HG03095 (cell line): Measurements from ENCODE around the gene MACO1.
"Not testable (repeated sequence)": the region's sequence is repeated elsewhere in the genome, so short reads cannot be mapped to it uniquely, and the experiment has no call there.

Source experiments
- ATAC-seq: cut with Tn5 transposase; IDR thresholded peaks from one replicate; pipeline ENCODE4 v1.9.1; 2021; ENCODE audit warnings: moderate library complexity; ENCODE audit not compliant: unreplicated experiment

MACO1 gene

DNA sequence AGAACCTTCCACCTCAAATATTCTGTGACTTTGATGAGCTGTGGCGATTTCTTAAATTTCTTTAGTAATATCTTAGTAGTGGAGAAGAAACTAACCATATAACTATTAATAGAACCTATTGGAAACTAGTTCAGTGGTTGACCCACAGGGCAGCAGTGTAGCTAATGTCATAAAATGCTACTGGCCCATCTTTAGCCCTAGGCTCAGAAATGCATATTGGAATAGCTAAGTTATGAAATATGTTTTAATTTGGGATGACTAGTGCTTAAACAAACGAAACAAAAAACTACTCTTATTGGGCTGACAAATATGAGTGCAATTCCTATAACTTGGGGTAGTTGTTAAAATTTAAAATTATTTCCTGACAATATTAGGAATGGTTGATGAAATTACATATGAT is 20.2 kb downstream of the MACO1 start:
- ATAC-seq, result no peak

DNA sequence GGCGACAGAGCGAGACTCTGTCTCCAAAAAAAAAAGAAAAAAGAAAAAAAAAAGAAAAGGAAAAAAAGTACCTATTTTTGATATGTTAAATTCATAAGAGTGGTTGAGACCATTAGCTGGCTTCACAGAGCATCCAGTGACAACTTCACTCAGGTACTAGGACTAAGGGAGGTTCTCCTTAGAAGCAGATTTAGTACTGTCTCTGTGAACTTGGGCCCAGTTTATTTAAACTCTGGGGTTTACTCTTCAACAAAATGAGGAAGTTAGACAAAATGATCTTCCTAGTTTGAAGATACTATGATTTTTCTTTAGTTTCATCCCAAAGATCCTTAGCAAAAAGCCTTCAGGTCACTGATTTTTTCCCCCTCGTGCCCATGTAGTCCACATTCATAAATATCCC is 21.2 kb downstream of the MACO1 start:
- ATAC-seq, result no peak

DNA sequence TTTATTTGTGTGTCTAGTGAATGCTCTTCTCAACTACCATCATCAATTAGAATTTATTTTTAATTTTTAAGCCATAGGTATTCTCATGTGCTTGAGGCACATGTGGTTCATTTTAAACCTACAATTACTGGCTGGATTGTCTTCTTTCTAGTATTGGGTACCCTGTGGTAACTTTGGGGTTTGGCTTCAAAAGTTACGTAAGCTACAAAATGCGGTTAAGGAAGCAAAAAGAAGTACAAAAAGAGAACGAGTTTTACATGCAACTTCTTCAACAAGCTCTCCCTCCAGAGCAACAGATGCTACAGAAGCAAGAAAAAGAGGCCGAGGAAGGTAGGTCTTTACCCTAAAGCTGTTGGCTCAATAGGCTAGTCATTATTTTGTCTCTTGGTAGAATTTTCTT is 25.8 kb downstream of the MACO1 start:
- no peak for ATAC-seq

DNA sequence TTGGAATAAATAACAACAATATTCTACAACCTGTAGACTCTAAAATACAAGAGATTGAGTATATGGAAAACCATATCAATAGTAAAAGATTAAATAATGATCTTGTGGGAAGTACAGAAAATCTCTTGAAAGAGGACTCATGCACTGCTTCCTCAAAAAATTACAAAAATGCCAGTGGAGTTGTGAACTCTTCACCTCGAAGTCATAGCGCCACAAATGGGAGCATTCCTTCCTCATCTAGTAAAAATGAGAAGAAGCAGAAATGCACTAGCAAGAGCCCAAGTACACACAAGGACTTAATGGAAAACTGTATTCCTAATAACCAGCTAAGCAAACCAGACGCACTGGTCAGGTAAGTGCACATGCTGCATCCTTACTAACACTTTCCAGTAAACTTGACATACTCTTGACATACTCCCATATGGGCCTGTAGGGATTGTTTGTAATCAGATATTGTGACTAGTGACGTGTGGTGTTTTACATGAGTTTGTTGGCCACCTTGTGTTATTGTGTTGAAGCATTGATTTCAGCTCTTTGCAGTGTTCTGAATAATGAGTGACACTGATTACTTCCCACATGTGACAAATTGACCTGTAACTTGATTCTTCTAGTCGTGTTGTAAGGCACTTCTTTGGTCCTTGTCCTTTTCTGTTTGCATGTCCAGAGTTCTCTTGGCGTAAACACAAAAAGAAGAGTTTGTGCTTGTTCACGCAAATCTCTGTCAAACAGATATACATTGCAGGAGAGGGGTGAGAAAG is 28.0 kb downstream of the MACO1 start:
- ATAC-seq, result no peak

DNA sequence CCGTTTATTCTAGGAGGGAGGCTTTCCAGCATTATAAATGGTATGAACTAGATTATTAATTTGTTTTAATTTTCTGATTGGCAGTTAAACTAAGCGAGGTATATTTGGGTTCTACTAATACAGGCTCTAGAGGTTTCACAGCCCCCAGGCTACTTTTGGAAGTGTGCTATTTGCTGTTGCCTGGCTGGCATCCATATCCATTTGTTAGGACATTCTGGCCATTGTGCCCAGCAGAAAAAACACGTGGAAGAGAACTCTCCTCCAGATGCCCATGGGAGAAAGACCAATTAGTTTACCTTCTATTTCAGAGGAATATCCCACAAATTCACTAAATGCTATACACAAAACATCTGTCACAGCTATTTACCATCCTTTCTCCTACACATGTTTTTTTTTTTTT is 29.3 kb downstream of the MACO1 start:
- ATAC-seq, result no peak

DNA sequence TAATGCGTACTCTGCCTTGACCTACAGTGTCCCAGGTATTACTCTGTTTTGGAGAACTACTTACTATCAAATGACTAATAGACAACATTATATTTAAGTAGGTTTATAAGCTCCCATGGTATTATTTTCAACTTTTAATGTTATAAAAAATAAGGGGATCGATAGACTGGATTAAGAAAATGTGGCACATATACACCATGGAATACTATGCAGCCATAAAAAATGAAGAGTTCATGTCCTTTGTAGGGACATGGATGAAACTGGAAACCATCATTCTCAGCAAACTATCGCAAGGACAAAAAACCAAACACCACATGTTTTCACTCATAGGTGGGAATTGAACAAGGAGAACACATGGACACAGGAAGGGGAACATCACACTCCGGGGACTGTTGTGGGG is 30.1 kb downstream of the MACO1 start:
- ATAC-seq, result not testable (repeated sequence)

DNA sequence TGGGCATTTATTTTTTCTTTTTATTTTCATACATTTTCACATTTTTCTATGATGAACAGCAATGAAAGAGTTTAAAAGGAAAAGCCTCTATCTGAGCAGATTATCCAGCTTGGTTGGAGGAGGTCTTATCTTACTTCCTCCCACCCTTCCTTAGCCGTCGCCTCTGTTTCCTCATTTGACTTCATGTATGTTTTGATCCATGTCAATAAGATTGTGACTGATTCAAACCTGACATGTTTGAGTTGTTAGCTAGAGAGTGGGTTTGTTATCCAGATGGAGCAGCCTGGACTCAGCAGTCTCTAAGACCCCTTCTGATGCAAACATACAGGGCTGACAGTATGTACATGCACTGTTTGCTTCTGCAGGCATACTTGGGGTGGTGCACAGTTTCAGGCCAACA is 31.2 kb downstream of the MACO1 start:
- no peak for ATAC-seq

DNA sequence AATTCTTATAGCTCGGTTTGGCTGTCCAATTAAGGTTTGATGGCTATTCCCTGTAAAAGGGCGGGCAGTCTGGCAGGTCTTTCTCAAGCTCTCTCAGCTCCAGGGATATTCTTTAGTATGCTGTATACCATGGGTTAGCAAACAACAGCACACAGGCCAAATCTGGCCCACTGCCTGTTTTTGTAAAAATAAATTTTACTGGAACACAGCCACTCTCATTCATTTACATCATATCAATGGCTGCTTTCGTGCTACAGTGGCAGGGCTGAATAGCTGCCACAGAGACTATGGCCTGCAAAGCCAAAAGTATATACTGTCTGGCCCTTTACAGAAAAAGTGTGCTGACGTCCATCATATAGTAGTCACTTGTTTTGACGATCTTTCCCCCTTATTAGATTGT is 32.0 kb downstream of the MACO1 start:
- no peak for ATAC-seq

DNA sequence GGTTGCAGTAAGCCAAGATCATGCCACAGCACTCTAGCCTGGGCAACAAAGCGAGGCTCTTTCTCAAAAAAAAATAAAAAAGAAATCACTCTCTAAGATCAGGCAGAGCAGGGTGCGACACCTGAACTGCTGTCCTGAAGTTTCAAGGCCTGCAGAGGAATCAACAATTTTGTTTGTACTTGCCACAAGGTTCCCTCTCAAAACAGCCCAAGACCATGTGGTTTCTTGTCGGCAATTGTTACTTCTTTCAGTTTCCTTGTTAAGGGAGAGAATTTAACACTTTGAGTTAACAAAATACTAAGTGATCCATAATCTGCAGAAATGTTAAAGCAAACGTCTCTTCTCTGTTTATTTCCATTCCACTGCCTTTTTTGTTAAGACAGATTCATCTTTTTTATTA is 36.5 kb downstream of the MACO1 start:
- ATAC-seq, result no peak

DNA sequence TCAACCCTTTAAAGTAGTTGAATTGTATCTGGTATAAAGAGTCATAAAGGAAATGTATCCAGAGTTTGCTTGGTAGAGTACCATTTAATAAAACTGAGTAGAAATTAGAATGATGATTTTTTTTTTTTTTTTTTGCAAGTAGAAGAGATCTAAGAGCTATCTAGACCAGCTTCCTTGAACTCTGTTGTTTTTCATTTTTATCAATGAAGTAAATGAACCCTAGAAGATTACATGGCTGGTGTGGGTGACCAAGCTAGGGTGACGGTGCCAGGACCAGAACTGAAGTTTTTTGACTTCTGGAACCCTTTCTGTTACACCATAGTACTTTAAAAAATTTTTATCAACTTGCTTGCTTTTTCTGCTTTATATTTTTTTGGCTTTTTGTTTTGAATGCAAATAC is 36.9 kb downstream of the MACO1 start:
- no peak for ATAC-seq

DNA sequence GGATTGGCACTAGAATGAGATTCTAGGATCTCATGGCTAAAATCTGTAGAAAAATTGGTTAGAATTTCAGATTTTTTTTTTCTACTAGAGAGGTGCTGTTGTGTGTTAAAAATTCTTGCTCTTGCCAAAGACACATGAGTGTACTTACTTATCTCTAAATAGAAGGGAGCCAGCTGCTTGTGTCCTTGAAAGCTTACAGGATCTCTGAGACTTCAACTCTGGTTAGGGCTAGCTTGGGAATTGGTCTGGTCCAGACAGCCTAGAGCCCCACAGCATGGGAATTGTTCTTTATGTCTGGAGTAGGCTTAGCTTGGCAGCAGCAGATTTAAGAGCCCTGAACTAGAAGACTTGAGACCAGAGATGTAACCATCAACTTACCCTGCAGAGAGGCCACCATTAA is 37.3 kb downstream of the MACO1 start:
- no peak for ATAC-seq

DNA sequence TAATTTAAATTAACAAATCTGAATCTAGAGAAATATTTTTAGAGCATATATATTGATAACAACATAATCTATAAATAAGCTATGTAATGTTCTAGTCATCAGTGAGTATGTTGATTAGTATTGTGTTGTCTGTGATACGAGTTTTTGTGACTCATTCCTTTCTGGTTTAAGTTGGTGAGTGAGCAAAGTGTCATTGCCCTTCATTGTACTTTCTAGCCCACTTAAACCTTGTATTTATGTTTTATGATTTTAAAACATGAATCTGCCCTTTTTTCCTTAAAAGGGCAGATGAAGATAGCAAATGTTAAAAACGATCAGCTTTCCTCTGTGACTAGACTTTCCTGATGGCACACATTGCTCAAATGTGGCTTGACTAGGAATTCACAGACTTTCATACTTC is 38.5 kb downstream of the MACO1 start:
- ATAC-seq, result no peak

DNA sequence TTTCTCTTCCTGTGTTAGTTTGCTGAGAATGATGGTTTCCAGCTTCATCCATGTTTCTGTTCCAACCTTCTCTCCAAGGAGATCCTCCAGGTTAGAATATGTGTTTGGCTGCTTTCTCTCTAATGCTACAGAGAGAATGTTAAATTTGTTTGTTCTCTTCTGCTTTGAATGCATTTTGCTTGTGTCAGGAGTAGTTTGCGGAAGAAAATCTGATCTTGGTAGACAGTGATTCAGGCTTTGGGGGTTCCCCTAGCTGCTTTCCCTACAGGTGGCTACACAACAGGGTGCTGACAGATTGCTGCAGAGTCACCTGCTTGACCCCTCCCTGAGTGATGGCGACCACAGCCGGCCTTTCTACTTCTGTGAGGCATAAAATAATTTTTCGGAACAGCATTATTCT is 41.8 kb downstream of the MACO1 start:
- ATAC-seq, result no peak

DNA sequence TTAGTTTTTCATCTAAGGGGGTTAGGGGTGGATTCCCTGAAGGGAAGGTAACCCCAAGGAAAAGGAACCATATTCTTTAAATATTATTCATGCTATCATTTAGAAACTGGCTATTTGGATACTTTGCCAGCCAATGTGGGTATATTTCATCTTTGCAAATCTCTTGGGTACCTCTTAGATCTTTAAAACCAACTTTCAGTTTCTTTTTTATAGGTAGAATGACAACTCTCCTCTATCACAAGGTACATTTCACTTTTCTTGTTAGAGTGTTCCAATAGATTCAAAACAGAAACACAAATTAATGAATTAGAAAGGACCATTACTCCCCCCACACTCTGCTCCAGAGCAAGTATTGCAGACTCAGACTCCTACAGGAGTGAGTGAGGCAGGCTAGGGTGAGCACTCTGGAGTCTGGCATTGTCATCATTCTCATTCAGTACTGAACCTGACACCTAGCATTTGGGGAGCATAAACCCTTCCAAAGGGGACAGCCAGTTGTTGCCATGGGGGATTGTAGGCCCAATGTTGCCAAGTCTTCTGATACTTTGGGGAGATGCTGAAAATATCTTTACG is 43.0 kb downstream of the MACO1 start:
- ATAC-seq, result no peak

DNA sequence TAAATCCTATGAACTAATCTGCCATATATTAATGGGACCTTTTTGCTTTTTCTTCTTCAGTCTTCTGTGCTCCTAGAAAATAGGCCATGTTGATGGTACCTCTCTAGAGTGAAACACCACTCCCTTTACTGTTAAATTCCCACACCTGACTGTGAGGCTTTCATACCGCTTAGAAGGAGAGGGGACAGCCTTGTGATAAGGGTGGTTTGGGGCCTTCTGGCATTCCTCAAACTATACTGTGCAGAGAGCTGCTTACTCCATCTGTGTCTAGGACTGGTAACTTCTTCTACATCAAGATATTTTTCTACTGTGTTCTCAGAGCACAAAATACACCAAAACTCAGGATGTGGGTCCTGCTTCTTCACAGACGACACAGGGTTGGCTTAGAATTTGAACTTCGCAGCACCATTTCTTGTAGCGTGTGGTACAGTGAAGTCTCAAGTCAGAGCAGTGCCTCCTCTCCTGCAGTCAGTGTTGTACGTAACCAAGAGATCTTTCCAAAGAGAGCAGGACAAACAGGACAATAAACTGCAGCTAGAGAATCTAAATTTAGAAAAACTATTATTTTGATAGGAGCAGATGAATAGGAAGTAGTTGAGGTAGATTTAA is 43.8 kb downstream of the MACO1 start:
- no peak for ATAC-seq

DNA sequence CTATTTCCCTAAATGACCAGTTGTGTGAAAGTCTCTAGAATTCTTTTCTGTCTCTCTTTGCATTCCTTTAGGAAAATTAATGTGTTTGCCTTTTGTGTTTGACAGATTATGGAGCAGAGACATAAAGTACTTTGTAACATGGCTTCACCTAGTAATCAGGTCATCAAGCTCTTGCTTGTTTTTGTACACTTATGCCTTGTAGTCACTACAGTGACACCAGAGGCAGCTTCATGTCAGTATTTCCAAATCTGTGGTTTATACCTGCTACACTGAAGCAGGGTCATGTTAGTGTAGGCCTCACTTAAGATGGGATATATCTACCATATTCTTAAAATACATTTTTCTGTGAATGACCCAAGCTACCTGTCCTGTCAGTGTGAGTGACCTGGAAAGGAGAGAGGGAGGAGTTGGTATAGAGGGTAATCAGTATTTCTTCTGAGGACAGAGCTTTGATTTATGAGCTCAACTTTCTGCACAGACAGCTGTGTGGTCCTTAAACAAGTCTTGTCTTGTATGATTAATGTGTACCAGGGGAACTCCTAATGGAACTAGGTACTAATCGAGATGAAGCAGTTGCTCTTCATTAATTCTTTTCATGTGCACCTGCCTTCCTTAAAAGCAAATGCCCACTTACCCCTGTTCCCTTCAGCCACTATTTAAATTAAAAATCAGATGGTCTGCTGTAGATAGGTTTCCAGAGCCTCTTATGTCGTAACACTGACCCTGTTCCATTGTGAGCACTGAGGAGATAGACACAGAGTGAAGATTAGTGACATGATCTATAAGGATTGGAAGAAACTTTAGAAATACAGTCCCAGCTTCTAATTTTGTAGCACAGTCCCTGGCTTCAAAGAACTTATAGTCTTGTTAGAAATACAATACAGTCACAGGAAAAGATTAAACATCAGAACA is 45.7 kb downstream of the MACO1 start:
- no peak for ATAC-seq

DNA sequence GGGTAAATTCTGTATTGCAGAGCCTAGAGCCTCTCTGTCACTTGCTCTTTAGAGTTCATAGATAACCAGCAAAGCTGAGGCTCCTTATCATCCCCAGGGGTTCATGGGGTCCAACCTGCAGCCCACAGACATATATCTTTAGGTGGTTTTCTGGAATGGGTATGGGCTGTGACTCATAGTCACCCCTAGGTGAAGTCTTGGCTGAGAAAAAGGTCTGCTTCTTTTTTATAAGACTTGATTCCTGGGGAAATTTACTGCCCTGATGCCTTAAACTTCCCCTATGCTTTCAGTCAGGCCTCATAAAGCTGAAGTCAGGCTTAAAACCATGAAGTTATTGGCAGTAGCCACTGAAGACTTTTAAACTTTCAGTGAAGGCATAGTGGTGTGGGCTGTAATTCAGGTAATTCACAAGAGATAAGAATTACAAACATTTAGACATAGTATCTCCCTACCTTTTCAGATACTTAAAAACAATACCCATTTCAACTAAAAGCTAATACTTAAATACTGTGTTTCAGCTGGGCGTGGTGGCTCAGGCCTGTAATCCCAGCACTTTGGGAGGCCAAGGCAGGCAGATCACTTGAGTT is 46.8 kb downstream of the MACO1 start:
- ATAC-seq, result no peak

DNA sequence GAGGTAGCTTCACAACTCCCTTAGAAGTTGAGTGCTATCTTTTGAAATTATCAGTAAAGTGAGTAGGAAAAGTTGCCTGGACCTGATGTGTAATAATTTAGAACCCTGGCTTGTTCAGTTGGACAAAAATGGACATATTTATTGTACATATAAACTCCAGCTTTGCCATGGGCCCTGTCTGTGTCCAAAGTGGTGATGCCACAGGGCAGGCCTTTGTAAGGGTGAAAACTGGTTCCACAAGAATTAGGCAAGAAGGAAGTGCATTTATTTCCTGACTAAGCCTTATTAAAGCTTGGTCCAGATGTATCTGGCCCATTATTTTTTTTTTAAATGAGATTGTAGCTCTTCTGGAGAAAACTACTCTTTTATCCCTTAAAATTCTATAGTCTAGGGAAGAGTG is 47.9 kb downstream of the MACO1 start:
- no peak for ATAC-seq

DNA sequence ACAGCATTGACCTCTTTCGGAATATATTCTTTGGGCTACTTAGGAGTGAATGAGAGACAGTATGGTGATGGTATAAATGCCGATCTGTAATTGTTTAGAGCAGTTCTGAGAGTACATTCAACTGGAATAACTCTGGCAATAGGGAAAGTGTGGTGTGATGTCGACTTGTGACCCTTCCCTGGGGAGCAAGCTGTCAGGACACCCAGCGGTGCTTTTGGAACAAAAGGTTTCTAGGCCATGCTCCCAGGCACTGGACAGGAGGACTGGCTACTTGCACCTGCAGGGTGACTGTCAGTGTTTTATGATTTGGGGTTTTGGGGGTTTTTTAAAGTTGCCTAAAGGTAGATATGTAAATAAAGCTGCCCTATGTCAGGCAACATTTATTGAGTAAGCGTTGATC is 50.9 kb downstream of the MACO1 start:
- ATAC-seq, result no peak

DNA sequence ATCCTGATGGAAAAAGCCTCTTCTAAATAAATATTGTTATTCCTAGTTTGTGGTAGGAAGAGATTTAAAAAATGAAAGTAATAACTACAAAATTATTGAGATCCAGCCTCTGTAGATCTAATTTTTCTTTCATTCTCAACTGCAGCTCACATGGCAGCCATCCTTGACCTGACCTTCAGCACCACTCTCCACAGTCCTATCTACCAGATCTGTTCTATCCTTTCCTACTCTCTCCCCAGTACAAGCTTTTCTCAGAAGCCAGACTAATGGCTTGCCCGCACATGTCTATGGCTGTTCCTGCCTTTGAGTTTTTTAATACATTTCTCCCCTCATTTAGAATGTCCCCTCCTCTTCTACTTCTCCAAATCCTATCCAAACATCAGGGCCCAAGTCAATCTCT is 51.5 kb downstream of the MACO1 start:
- no peak for ATAC-seq

DNA sequence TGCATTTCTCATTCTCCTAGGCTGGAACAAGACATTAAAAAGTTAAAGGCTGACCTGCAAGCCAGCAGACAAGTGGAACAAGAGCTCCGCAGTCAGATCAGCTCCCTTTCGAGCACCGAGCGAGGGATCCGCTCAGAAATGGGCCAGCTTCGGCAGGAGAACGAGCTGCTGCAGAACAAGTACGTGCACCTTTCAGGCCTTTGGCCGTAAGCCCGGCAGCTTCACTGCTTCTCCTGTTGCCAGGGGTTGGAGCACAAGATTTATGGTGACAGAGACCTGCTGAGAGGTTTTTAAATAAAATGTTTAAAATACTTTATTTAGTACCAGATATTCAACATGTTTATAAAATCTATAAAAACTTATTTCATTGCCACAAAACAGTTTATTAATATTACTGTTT is 53.4 kb downstream of the MACO1 start:
- ATAC-seq, result no peak
